ENCODE results near the gene PLXNB1.
"Not testable (repeated sequence)": the region's sequence is repeated elsewhere in the genome, so short reads cannot be mapped to it uniquely, and the experiment has no call there.

Gene PLXNB1

GRCh38 chr3:48465531-48466378 is 35.9 kb upstream of the PLXNB1 start:
- DNase-seq = peak; percentile 54 to 89 (median 68)

GRCh38 chr3:48465237-48465530 is 35.3 kb upstream of the PLXNB1 start:
- DNase-seq = no peak

GRCh38 chr3:48464713-48465221 is 34.9 kb upstream of the PLXNB1 start:
- DNase-seq = no peak

DNA sequence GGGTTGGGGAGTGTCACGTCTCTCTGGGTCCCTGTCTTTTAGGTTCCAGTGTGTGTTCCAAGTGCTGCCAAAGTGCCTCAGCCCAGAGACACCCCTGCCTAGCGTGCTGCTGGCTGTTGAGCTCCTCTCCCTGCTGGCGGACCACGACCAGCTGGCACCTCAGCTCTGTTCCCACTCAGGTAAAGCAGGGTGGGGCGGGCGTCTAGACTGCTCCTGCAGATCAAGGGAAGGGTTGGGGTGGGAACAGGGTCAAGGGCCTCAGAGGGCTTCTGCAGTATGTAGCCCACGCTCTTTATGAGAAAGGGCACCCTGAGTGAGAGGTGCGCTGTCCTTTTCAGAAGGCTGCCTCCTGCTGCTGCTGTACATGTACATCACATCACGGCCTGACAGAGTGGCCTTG is 33.8 kb upstream of the PLXNB1 start:
- DNase-seq = no peak

DNA sequence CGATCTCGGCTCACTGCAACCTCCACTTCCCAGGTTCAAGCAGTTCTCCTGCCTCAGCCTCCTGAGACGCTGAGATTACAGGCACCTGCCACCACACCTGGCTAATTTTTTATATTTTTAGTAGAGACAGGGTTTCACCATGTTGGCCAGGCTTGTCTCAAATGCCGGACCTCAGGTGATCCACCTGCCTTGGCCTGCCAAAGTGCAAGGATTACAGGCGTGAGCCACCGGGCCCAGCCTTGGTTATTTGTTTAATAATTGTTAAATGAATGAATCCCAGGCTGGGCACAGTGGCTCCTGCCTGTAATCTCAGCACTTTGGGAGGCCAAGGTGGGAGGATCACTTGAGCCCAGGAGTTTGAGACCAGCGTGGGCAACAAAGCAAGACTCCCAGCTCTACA is 31.9 kb upstream of the PLXNB1 start:
- not testable (repeated sequence) for DNase-seq

DNA sequence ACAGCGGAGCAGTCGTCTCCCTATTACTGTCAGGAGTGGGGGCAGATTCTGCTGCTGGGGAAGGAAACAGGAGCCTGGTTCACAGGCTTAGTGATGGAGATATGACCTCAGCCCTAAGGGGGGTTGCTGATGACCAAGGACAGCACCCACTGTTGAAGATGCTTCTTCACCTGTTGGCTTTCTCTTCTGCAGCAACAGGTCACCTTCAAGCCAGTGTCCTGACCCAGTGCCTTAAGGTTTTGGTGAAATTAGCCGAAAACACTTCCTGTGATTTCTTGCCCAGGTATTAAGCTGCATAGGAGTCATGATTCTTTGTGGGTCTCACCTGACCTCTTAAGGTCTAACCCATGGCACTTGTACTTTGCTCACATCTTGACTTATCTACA is 30.6 kb upstream of the PLXNB1 start:
- DNase-seq = no peak

DNA sequence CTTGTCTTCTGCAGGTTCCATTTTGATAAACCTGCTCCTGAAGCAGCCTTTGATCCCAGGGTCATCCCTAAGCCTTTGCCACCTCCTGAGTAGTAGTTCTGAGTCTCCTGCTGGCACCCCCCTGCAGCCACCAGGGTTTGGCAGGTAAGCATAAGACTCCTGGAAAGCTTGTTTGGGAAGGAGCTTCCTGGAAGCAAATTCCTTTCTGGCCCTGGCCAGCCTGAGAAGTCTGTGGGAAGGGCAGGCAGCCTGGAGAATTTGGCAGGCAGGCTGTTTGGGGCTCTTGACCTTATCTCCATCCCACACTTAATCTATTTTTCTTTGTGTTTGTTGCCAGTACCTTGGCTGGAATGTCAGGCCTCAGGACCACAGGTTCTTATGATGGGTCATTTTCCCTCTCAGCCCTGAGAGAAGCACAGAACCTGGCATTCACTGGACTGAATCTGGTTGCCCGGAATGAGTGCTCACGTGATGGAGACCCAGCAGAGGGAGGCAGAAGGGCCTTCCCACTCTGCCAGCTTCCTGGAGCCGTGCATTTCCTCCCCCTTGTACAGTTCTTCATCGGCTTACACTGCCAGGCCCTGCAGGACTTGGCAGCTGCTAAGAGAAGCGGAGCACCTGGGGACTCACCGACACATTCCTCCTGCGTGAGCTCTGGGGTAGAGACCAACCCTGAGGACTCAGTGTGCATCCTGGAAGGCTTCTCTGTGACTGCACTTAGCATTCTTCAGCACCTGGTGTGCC is 30.1 kb upstream of the PLXNB1 start:
- DNase-seq = no peak

- no peak for DNase-seq
Measured at GRCh38 chr3:48459331-48459730, 29.4 kb upstream of the PLXNB1 start.

GRCh38 chr3:48456456-48456855 is 26.6 kb upstream of the PLXNB1 start:
- DNase-seq = no peak

GRCh38 chr3:48451270-48451669 is 21.4 kb upstream of the PLXNB1 start:
- DNase-seq = no peak

- peak; percentile 79 to 85 (median 81) for DNase-seq
Measured at GRCh38 chr3:48446425-48447193, 16.7 kb upstream of the PLXNB1 start, which contains the start of gene ATRIP. Gene ATRIP (plus strand): TSS chr3:48446737. CDS start chr3:48446846, 109 bp downstream.

DNA sequence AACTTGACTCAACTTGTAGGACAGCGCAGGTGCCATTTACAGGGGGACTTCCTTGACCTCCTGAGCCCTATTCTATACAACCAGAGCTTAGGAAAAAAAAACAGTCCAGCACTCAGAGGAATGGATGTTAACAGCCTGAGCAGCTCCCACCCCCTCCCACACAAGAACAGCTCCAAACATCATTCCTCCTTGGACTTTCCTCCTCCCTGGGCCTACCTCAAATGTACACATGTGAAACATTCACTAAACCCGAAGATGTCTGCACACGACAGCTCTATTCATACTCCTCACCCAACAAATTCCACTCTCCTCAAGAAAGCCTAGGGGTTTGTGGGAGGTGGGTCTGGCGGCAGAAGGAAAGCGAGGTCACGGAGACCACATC is 16.1 kb upstream of the PLXNB1 start:
- no peak for DNase-seq

GRCh38 chr3:48445277-48445882 is 15.5 kb upstream of the PLXNB1 start:
- no peak for DNase-seq

DNA sequence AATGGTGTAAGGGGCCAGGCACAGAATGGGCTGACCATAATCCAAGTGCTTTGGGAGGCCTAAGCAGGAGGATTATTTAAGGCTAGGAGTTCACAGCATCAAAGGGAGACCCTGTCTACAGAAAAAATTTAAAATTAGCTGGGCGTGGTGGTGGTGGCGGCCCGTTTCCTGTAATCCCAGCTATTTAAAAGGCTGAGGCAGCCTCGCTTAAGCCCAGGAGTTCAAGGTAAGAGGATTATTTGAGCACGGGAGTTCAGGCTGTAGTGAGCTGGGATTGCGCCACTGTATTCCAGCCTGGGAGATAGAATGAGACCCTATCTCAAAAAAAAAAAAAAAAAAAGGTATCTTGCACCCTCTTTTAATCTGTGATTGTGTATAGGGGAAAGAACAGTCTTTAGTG is 12.1 kb upstream of the PLXNB1 start:
- no peak for DNase-seq

- peak in 1 of 5 donors; percentile 17 for DNase-seq
Measured at GRCh38 chr3:48440590-48440958, 10.7 kb upstream of the PLXNB1 start.

- peak; percentile 96 to 98 (median 97) for DNase-seq
Measured at GRCh38 chr3:48439820-48440589, 10.1 kb upstream of the PLXNB1 start, which contains the start of the genes CCDC51 and TMA7. Gene CCDC51 (minus strand): TSS chr3:48440119. CDS start chr3:48435128, 4,991 bp downstream. Gene TMA7 (plus strand): TSS chr3:48440257. CDS start chr3:48440297, 40 bp downstream.

DNA sequence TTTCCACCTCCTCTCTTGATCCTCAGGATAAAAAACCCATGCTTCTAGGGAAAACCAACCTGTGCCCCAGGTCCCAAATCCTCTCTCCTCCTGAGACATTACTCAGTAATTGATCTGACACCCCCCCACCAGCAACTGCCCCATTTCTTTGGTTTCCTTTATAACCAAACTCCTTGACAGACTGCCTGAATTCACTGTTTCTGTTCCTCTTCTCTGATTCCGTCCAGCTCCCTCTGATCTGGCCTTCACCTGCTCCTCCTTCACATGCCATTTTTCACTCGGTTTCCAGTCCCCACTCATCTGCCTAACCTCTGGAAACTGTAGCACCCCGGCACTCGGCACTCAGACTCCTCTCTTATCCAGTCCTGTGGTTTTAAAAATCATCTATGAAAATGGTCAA is 7.9 kb upstream of the PLXNB1 start:
- no peak for DNase-seq

- DNase-seq = no peak
Measured at GRCh38 chr3:48436855-48437254, 7.0 kb upstream of the PLXNB1 start.

DNA sequence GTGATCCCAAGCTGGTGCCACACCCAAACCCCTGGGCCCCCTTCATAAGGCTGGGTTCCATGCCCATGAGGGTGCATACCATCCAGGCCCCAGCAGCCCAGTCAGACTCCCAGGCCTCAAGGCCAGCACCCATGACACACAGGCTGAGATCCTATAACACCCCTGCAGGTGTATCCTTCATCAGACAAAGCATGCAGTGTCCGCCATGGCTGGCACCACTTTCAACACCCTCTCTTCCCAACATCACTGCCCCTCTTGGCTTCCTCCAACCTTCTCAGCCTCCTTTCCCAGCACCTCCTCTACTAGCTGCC is 6.5 kb upstream of the PLXNB1 start:
- DNase-seq = no peak

- peak; percentile 73 to 82 (median 78) for DNase-seq
Measured at GRCh38 chr3:48435774-48436476, 6.0 kb upstream of the PLXNB1 start.

- DNase-seq = no peak
Measured at GRCh38 chr3:48435223-48435595, 5.3 kb upstream of the PLXNB1 start.

Measured in T-helper 1 cell (primary cell).